M059J (cell line): ENCODE results near the gene LY6G5C. TPM values are rescaled to one million over a fixed set of nuclear protein-coding genes. Genes with fewer than 3 reads are reported as not detected.

ENCODE experiments used
- DNase-seq: peaks from one replicate; pipeline ENCODE4 v3.0.0-alpha.2; 2012; ENCODE audit warnings: low read depth
- total RNA-seq: library from RNA; depleted of rRNA; stranded (reverse); fragments of >200 nt; shearing (Covaris generic); gene quantifications from 2 replicates; pipeline ENCODE4 v1.2.3, GENCODE V29; 2014

LY6G5C gene
- total RNA-seq, 1 experiment from 2014 or later = 2.0 TPM

DNA sequence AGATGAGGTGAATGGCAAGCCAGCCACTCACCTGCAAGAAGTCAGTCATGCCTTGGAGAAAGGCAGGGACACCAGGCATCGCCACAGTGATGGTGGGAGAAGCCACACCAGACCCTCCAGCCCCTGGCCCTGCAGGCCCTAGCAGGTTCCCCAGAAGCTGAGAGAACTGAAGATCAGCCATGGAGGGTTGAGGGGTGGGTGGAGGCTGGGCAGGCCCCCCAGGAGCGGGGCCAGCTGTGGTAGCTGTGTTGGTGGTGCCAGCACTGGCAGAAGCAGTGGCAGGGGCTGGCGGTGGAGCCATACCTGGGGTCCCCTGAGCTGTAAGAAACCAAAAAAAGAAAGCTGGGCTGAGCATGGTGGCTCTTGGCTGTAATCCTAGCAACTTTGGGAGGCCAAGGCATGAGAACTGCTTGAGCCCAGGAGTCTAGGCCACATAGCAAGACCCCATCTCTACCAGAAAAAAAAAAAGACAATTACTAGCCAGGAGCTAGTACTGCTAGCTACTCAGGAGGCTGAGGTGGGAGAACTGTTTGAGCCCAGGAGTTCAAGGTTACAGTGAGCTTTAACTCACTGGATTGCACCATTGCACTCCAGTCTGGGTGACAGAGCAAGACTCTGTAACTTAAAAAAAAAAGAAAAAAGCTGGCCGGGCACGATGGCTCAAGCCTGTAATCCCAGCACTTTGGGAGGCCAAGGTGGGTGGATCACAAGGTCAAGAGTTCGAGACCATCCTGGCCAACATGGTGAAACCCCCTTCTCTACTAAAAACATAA lies 37.9 kb downstream of the LY6G5C start:
- DNase-seq = no peak

DNA sequence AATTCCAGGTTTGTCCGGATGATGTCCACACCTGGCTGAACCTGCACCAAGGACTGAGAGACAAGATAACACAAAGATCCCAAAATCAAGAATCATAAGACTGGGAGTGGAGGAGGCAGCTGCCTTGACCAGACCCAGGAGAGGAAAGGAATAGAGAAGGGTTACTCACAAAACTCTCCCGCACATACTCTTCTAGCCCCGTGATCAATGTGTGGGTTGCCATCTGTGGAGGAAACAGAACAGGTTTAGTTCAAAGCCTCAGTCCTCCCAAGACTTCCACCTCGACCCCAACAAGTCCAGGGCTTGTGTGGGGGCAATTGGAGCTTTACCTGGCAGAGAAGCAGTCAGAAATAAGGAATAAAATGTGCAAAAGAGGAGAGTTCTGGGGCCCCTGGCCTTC lies 39.5 kb downstream of the LY6G5C start:
- no peak for DNase-seq

DNA sequence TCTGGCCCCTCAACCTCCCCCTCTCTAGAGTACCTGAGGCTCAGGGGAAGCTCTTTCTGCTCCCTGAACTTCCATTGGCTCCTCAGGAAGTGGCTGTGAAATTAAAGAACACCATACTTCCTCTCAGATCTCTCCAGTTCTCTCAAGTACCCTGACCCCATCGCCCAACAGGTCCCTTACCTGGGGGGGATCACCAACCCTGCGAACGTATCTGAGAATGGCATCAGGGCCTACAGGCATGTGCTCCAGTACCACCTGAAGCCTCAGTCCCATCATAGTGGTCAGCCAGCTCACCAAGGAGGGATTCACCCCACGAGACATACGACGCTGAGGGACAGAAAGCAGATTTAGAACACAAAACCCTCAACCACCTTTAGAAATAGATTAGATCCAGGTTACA lies 40.3 kb downstream of the LY6G5C start:
- no peak for DNase-seq

GRCh38 chr6:31639449-31639861 lies 41.4 kb downstream of the LY6G5C start:
- peak; percentile 94 for DNase-seq

DNA sequence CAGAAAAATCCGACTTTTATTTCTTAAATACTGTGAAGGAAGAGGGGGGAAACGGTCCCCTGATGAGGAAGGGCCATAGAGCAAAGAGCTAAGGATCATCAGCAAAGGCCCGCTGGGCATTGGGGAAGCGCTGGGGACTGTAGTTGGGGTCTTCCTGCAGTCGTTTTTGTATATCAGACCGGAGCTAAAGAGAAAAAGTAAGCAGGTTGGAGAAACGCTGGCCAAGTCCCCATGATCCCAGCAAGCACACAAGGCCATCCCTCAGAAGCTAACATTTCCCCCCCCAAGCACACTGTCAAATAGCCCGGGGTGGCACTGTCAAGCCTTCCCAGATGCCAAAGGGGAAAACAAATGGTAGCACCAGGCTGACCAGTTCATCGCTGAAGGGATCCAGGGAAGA lies 41.8 kb downstream of the LY6G5C start:
- peak; percentile 36 for DNase-seq

- peak; percentile 39 for DNase-seq
Measured at GRCh38 chr6:31636698-31637596, 43.9 kb downstream of the LY6G5C start.

- no peak for DNase-seq
Measured at GRCh38 chr6:31634969-31635575, 45.8 kb downstream of the LY6G5C start.

GRCh38 chr6:31634131-31634530 lies 46.7 kb downstream of the LY6G5C start:
- DNase-seq = no peak

DNA sequence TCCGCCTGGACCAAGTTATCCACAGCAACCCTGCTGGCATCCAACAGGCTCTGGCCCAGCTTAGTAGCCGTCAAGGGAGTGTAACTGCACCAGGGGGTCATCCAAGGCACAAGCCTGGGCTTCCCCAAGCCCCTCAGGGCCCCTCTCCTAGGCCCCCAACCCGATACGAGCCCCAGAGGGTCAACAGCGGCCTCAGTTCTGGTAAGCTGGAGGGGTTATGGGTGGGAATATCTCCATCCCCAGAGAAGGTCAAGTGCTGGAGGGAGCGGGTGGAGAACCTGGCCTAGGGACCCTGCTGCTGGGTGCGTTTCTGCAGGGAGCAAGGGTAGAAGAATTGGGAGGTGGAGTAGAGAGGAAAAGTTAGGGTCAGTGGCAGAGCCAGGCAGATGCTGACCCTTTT lies 47.4 kb downstream of the LY6G5C start:
- no peak for DNase-seq

- no peak for DNase-seq
Measured at GRCh38 chr6:31632279-31632946, 48.5 kb downstream of the LY6G5C start.

DNA sequence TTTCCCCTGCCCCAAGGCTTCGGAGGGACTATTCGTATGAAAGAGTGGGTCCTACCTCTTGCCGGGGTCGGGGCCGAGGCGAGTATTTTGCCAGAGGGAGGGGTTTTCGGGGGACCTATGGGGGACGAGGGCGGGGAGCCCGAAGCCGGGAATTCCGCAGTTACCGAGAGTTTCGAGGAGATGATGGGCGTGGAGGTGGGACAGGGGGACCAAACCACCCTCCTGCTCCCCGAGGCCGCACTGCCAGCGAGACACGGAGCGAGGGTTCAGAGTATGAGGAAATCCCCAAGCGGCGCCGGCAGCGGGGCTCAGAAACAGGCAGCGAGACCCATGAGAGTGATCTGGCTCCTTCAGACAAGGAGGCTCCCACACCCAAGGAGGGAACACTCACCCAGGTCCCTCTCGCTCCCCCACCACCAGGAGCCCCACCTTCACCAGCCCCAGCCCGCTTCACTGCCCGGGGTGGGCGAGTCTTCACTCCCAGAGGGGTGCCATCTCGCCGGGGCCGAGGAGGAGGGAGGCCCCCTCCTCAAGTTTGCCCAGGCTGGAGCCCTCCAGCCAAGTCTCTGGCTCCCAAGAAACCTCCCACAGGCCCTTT lies 49.1 kb downstream of the LY6G5C start:
- no peak for DNase-seq

GRCh38 chr6:31631209-31631608 lies 49.7 kb downstream of the LY6G5C start:
- no peak for DNase-seq

DNA sequence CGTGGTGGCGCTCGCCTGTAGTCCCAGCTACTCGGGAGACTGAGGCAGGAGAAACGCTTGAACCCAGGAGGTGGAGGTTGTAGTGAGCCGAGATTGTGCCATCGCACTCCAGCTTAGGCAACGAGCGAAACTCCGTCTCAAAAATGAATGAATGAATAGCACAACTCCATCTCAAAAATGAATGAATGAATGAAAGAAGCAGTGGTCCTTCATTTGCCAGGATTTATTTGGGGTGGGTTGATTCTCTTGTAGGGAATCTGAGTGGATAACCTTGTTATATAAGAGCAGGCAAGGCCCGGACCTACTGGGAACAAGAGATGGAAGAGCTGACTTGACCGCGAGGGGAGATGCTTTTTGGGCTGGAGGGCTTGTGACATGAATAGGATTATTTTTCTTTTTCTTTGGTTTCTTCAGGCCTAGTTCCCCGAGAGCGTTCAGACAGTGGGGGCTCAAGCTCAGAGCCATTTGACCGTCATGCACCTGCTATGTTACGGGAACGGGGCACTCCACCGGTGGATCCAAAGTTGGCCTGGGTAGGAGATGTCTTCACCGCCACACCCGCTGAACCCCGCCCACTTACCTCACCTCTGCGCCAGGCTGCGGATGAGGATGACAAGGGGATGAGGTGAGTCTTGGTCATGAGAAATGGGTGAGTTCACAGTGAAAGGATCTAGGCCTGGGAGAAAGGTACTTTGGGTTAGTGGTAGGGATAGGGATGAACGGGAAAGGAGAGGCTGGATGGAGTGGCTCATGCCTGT lies 50.5 kb downstream of the LY6G5C start:
- DNase-seq = no peak

GRCh38 chr6:31629014-31629413 lies 51.9 kb downstream of the LY6G5C start:
- DNase-seq = no peak

DNA sequence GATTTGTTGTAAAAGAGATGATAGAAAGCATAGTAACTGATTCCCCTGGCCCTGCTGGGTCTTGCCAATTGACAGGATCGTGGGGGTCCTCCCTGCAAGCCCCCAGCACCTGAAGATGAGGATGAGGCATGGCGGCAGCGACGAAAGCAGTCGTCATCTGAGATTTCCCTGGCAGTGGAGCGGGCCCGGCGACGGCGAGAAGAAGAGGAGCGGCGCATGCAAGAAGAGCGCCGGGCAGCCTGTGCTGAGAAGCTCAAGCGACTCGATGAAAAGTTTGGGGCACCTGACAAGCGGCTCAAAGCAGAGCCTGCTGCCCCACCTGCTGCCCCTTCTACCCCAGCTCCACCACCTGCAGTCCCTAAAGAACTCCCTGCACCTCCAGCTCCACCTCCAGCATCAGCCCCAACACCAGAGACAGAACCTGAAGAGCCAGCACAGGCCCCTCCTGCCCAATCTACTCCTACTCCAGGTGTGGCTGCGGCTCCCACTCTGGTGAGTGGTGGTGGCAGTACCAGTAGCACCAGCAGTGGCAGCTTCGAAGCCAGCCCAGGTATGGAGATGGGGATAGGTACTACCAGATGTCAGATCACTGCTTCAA lies 53.1 kb downstream of the LY6G5C start:
- DNase-seq = no peak

DNA sequence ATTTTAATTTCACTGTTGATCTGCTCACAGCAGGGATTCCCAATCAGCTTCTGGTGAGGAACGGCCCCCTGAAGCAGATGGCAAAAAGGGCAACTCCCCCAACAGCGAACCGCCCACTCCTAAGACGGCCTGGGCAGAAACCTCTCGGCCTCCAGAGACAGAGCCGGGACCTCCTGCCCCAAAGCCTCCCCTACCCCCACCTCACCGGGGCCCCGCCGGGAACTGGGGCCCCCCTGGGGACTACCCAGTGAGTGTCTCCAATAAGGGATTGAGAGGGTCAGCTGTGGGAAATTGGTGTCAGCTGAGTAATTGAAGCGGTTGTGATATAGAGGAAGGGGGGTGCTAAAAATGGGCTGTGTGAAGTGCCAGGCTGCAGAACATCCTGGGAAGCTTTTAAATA lies 53.9 kb downstream of the LY6G5C start:
- DNase-seq = no peak
